Measurements from ENCODE around the gene C1orf159. TPM values are rescaled to one million over a fixed set of nuclear protein-coding genes. Genes with fewer than 3 reads are reported as not detected.
A peak's percentile ranks its signal among the peaks of the same experiment; 100 is the strongest.

The C1orf159 gene
- total RNA-seq, 2 donors from 2014 or later, result 18.9 to 36.0 TPM

GRCh38 chr1:1033009-1033587 lies 82.8 kb downstream of the C1orf159 start:
- peaks cover 7% of the 10 kb centered on the region for H3K4me1 ChIP-seq
- H3K27ac ChIP-seq, result no peak overlapping the region
- intact Hi-C loops (cut with DNase I), result no loop called here
- H3K9ac ChIP-seq (ENCODE audit: low read depth in 2 of 2, low read length in 2 of 2), result no peak overlapping the region
- H3K4me3 ChIP-seq, result peak overlapping the region; percentile 41
- no peaks in the 10 kb centered on the region for H3K36me3 ChIP-seq
- no peaks in the 10 kb centered on the region for H3K9me3 ChIP-seq
- H3K27me3 ChIP-seq, result peaks cover 10% of the 10 kb centered on the region
- TF ChIP-seq CTCF (IDR thresholded peaks at IDR 0.05), result peak; percentile 68
- DNase-seq, result peak; percentile 91

DNA sequence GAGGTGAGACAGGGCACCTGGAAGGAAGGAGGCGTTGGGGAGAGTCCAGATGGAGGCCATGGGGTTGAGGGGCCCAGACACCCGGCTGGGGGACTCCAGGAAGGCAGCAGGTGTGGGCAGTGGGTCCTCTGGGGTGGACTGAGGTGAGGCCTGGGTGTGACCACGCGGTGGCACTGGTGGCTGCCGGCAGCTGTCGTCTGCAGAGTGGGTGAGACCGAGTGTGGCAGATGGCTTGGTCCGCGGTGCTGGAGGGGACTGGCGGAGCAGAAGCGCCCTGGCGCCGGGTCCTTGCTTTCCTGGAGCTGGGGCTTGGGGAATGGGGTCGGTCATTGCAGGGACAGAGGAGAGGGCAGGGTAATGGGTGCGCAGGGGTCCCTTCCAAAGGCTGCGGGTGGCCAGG lies 83.5 kb downstream of the C1orf159 start:
- no peaks in the 10 kb centered on the region for H3K36me3 ChIP-seq
- H3K4me3 ChIP-seq, result peak overlapping the region; percentile 41
- no peaks in the 10 kb centered on the region for H3K9me3 ChIP-seq
- peaks cover 7% of the 10 kb centered on the region for H3K4me1 ChIP-seq
- no peak overlapping the region for H3K27ac ChIP-seq
- DNase-seq, result no peak
- TF ChIP-seq CTCF (IDR thresholded peaks at IDR 0.05), result no peak
- H3K27me3 ChIP-seq, result peaks cover 10% of the 10 kb centered on the region
- peak overlapping the region in 1 of 2 donors; percentile 40 for H3K9ac ChIP-seq (ENCODE audit: low read depth in 2 of 2, low read length in 2 of 2)
- intact Hi-C loops (cut with DNase I), result no loop called here

Other genes with a start within 250 kb of the C1orf159 start
- gene SAMD11, start 192.2 kb downstream of the C1orf159 start, total RNA-seq, result 1 to 10 TPM; 3.0 to 4.2 TPM
- 100 to 1,000 TPM in 1 of 2 donors, 10 to 100 TPM in 1; 46.9 to 127 TPM for gene NOC2L, start 156.8 kb downstream of the C1orf159 start, total RNA-seq
- gene KLHL17, start 155.5 kb downstream of the C1orf159 start, total RNA-seq, result 10 to 100 TPM in 1 of 2 donors, 1 to 10 TPM in 1; 9.9 to 16.7 TPM
- under 1 TPM; 0.61 to 0.64 TPM for gene PLEKHN1, start 149.6 kb downstream of the C1orf159 start, total RNA-seq
- gene PERM1, start 134.0 kb downstream of the C1orf159 start, total RNA-seq, result not detected
- 10 to 100 TPM; 30.5 to 47.3 TPM for gene HES4, start 116.0 kb downstream of the C1orf159 start, total RNA-seq
- gene ISG15, start 102.6 kb downstream of the C1orf159 start, total RNA-seq, result 10 to 100 TPM; 21.9 to 25.2 TPM
- 100 to 1,000 TPM in 1 of 2 donors, 10 to 100 TPM in 1; 68.1 to 106 TPM for gene AGRN, start 96.0 kb downstream of the C1orf159 start, total RNA-seq
- gene RNF223, start 41.8 kb downstream of the C1orf159 start, total RNA-seq, result 1 to 10 TPM; 5.1 to 5.7 TPM
- gene TTLL10, start 57.8 kb upstream of the C1orf159 start, total RNA-seq, result 1 to 10 TPM in 1 of 2 donors, under 1 TPM in 1; 0.64 to 2.3 TPM
- 1 to 10 TPM in 1 of 2 donors, under 1 TPM in 1; 0.61 to 1.7 TPM for gene TNFRSF18, start 90.5 kb upstream of the C1orf159 start, total RNA-seq
- 1 to 10 TPM; 1.2 to 2.3 TPM for gene TNFRSF4, start 98.1 kb upstream of the C1orf159 start, total RNA-seq
- gene SDF4, start 115.9 kb upstream of the C1orf159 start, total RNA-seq, result 100 to 1,000 TPM; 202 to 325 TPM
- 10 to 100 TPM in 1 of 2 donors, 1 to 10 TPM in 1; 8.0 to 12.0 TPM for gene B3GALT6, start 116.1 kb upstream of the C1orf159 start, total RNA-seq
- gene C1QTNF12, start 130.6 kb upstream of the C1orf159 start, total RNA-seq, result 10 to 100 TPM; 21.3 to 34.2 TPM
- 10 to 100 TPM; 43.1 to 83.3 TPM for gene UBE2J2, start 157.8 kb upstream of the C1orf159 start, total RNA-seq
- 1 to 10 TPM; 1.1 to 2.2 TPM for gene SCNN1D, start 164.3 kb upstream of the C1orf159 start, total RNA-seq
- gene ACAP3, start 191.8 kb upstream of the C1orf159 start, total RNA-seq, result 10 to 100 TPM; 34.1 to 68.1 TPM
- gene PUSL1, start 192.5 kb upstream of the C1orf159 start, total RNA-seq, result 10 to 100 TPM; 14.3 to 35.8 TPM
- 100 to 1,000 TPM in 1 of 2 donors, 10 to 100 TPM in 1; 70.6 to 126 TPM for gene INTS11, start 208.6 kb upstream of the C1orf159 start, total RNA-seq
- gene CPTP, start 208.7 kb upstream of the C1orf159 start, total RNA-seq, result 10 to 100 TPM; 45.4 to 60.2 TPM
- under 1 TPM; 0.24 to 0.57 TPM for gene TAS1R3, start 215.2 kb upstream of the C1orf159 start, total RNA-seq
- 10 to 100 TPM; 49.9 to 71.3 TPM for gene DVL1, start 233.3 kb upstream of the C1orf159 start, total RNA-seq
- gene MXRA8, start 242.5 kb upstream of the C1orf159 start, total RNA-seq, result 10 to 100 TPM in 1 of 2 donors, 1 to 10 TPM in 1; 5.9 to 14.0 TPM

Measured in colonic mucosa (tissue), 4 donors.